ENCODE data around the gene RBM26.

RBM26 gene

GRCh38 chr13:79386125-79386826 lies 19.8 kb downstream of the RBM26 start:
- H3K27ac ChIP-seq (ENCODE audit: low read length) = no peak overlapping the region
- no peaks in the 10 kb centered on the region for H3K9me3 ChIP-seq (ENCODE audit: control insufficient read depth in 2 of 2, low read length in 2 of 2)
- H3K4me1 ChIP-seq (ENCODE audit: control insufficient read depth, insufficient read depth, low read length) = no peaks in the 10 kb centered on the region
- H3K9ac ChIP-seq (ENCODE audit: low read length in 2 of 2) = no peak overlapping the region
- H3K4me3 ChIP-seq (ENCODE audit: low read length in 2 of 2) = no peak overlapping the region
- no peaks in the 10 kb centered on the region for H3K27me3 ChIP-seq (ENCODE audit: control insufficient read depth in 1 of 2, insufficient read depth in 2 of 2, low read length in 2 of 2)
- no peaks in the 10 kb centered on the region for H3K36me3 ChIP-seq (ENCODE audit: control insufficient read depth in 2 of 2, insufficient read depth in 2 of 2, low read length in 2 of 2)

GRCh38 chr13:79385694-79386093 lies 20.4 kb downstream of the RBM26 start:
- Histone ChIP-seq H3K27ac (ENCODE audit: low read length) (no peak overlapping the region), H3K4me1 (ENCODE audit: control insufficient read depth, insufficient read depth, low read length) (no peaks in the 10 kb centered on the region)

GRCh38 chr13:79384022-79384610 lies 21.9 kb downstream of the RBM26 start:
- no peaks in the 10 kb centered on the region for H3K4me1 ChIP-seq (ENCODE audit: control insufficient read depth, insufficient read depth, low read length)
- no peaks in the 10 kb centered on the region for H3K36me3 ChIP-seq (ENCODE audit: control insufficient read depth in 2 of 2, insufficient read depth in 2 of 2, low read length in 2 of 2)
- H3K4me3 ChIP-seq (ENCODE audit: low read length in 2 of 2) = no peak overlapping the region
- no peak overlapping the region for H3K9ac ChIP-seq (ENCODE audit: low read length in 2 of 2)
- H3K27ac ChIP-seq (ENCODE audit: low read length) = no peak overlapping the region
- no peaks in the 10 kb centered on the region for H3K9me3 ChIP-seq (ENCODE audit: control insufficient read depth in 2 of 2, low read length in 2 of 2)
- H3K27me3 ChIP-seq (ENCODE audit: control insufficient read depth in 1 of 2, insufficient read depth in 2 of 2, low read length in 2 of 2) = no peaks in the 10 kb centered on the region

More at GRCh38 chr13:79385694-79386093, 20.4 kb downstream of the RBM26 start:
- Histone ChIP-seq H3K4me3 (ENCODE audit: low read length in 2 of 2) (no peak overlapping the region), H3K9me3 (ENCODE audit: control insufficient read depth in 2 of 2, low read length in 2 of 2) (no peaks in the 10 kb centered on the region), H3K36me3 (ENCODE audit: control insufficient read depth in 2 of 2, insufficient read depth in 2 of 2, low read length in 2 of 2) (no peaks in the 10 kb centered on the region), H3K9ac (ENCODE audit: low read length in 2 of 2) (no peak overlapping the region), H3K27me3 (ENCODE audit: control insufficient read depth in 1 of 2, insufficient read depth in 2 of 2, low read length in 2 of 2) (no peaks in the 10 kb centered on the region)

GRCh38 chr13:79382545-79383275 lies 23.3 kb downstream of the RBM26 start:
- Histone ChIP-seq H3K27me3 (ENCODE audit: control insufficient read depth in 1 of 2, insufficient read depth in 2 of 2, low read length in 2 of 2) (no peaks in the 10 kb centered on the region), H3K9me3 (ENCODE audit: control insufficient read depth in 2 of 2, low read length in 2 of 2) (no peaks in the 10 kb centered on the region), H3K9ac (ENCODE audit: low read length in 2 of 2) (no peak overlapping the region), H3K36me3 (ENCODE audit: control insufficient read depth in 2 of 2, insufficient read depth in 2 of 2, low read length in 2 of 2) (peaks cover 2 to 4% of the 10 kb centered on the region in 2 donors), H3K27ac (ENCODE audit: low read length) (no peak overlapping the region), H3K4me1 (ENCODE audit: control insufficient read depth, insufficient read depth, low read length) (no peaks in the 10 kb centered on the region), H3K4me3 (ENCODE audit: low read length in 2 of 2) (no peak overlapping the region)

- no peaks in the 10 kb centered on the region for H3K9me3 ChIP-seq (ENCODE audit: control insufficient read depth in 2 of 2, low read length in 2 of 2)
- peaks cover 14 to 16% of the 10 kb centered on the region in 2 donors for H3K36me3 ChIP-seq (ENCODE audit: control insufficient read depth in 2 of 2, insufficient read depth in 2 of 2, low read length in 2 of 2)
- no peaks in the 10 kb centered on the region for H3K4me1 ChIP-seq (ENCODE audit: control insufficient read depth, insufficient read depth, low read length)
- H3K27ac ChIP-seq (ENCODE audit: low read length) = no peak overlapping the region
- no peak overlapping the region for H3K4me3 ChIP-seq (ENCODE audit: low read length in 2 of 2)
- no peaks in the 10 kb centered on the region for H3K27me3 ChIP-seq (ENCODE audit: control insufficient read depth in 1 of 2, insufficient read depth in 2 of 2, low read length in 2 of 2)
- no peak overlapping the region for H3K9ac ChIP-seq (ENCODE audit: low read length in 2 of 2)
Measured at GRCh38 chr13:79380997-79381396, 25.1 kb downstream of the RBM26 start.

GRCh38 chr13:79379274-79379673 lies 26.8 kb downstream of the RBM26 start:
- Histone ChIP-seq H3K27ac (ENCODE audit: low read length) (no peak overlapping the region), H3K9ac (ENCODE audit: low read length in 2 of 2) (no peak overlapping the region), H3K4me3 (ENCODE audit: low read length in 2 of 2) (no peak overlapping the region), H3K27me3 (ENCODE audit: control insufficient read depth in 1 of 2, insufficient read depth in 2 of 2, low read length in 2 of 2) (no peaks in the 10 kb centered on the region), H3K4me1 (ENCODE audit: control insufficient read depth, insufficient read depth, low read length) (no peaks in the 10 kb centered on the region), H3K36me3 (ENCODE audit: control insufficient read depth in 2 of 2, insufficient read depth in 2 of 2, low read length in 2 of 2) (peaks cover 16 to 17% of the 10 kb centered on the region in 2 donors), H3K9me3 (ENCODE audit: control insufficient read depth in 2 of 2, low read length in 2 of 2) (no peaks in the 10 kb centered on the region)

- Histone ChIP-seq H3K4me3 (ENCODE audit: low read length in 2 of 2) (no peak overlapping the region), H3K27ac (ENCODE audit: low read length) (no peak overlapping the region), H3K4me1 (ENCODE audit: control insufficient read depth, insufficient read depth, low read length) (no peaks in the 10 kb centered on the region), H3K27me3 (ENCODE audit: control insufficient read depth in 1 of 2, insufficient read depth in 2 of 2, low read length in 2 of 2) (no peaks in the 10 kb centered on the region), H3K9me3 (ENCODE audit: control insufficient read depth in 2 of 2, low read length in 2 of 2) (no peaks in the 10 kb centered on the region), H3K36me3 (ENCODE audit: control insufficient read depth in 2 of 2, insufficient read depth in 2 of 2, low read length in 2 of 2) (peaks cover 17 to 21% of the 10 kb centered on the region in 2 donors), H3K9ac (ENCODE audit: low read length in 2 of 2) (no peak overlapping the region)
Measured at GRCh38 chr13:79376843-79377242, 29.2 kb downstream of the RBM26 start.

- Histone ChIP-seq H3K27me3 (ENCODE audit: control insufficient read depth in 1 of 2, insufficient read depth in 2 of 2, low read length in 2 of 2) (no peaks in the 10 kb centered on the region), H3K27ac (ENCODE audit: low read length) (no peak overlapping the region), H3K4me1 (ENCODE audit: control insufficient read depth, insufficient read depth, low read length) (no peaks in the 10 kb centered on the region), H3K36me3 (ENCODE audit: control insufficient read depth in 2 of 2, insufficient read depth in 2 of 2, low read length in 2 of 2) (peaks cover 22 to 32% of the 10 kb centered on the region in 2 donors), H3K9ac (ENCODE audit: low read length in 2 of 2) (no peak overlapping the region), H3K9me3 (ENCODE audit: control insufficient read depth in 2 of 2, low read length in 2 of 2) (no peaks in the 10 kb centered on the region), H3K4me3 (ENCODE audit: low read length in 2 of 2) (no peak overlapping the region)
Measured at GRCh38 chr13:79374578-79374977, 31.5 kb downstream of the RBM26 start.

GRCh38 chr13:79373916-79374315 lies 32.1 kb downstream of the RBM26 start:
- H3K36me3 ChIP-seq (ENCODE audit: control insufficient read depth in 2 of 2, insufficient read depth in 2 of 2, low read length in 2 of 2) = peaks cover 22 to 36% of the 10 kb centered on the region in 2 donors
- no peaks in the 10 kb centered on the region for H3K4me1 ChIP-seq (ENCODE audit: control insufficient read depth, insufficient read depth, low read length)
- H3K9ac ChIP-seq (ENCODE audit: low read length in 2 of 2) = no peak overlapping the region
- no peak overlapping the region for H3K27ac ChIP-seq (ENCODE audit: low read length)
- H3K9me3 ChIP-seq (ENCODE audit: control insufficient read depth in 2 of 2, low read length in 2 of 2) = no peaks in the 10 kb centered on the region
- no peak overlapping the region for H3K4me3 ChIP-seq (ENCODE audit: low read length in 2 of 2)
- no peaks in the 10 kb centered on the region for H3K27me3 ChIP-seq (ENCODE audit: control insufficient read depth in 1 of 2, insufficient read depth in 2 of 2, low read length in 2 of 2)

GRCh38 chr13:79369226-79369625 lies 36.8 kb downstream of the RBM26 start:
- no peaks in the 10 kb centered on the region for H3K27me3 ChIP-seq (ENCODE audit: control insufficient read depth in 1 of 2, insufficient read depth in 2 of 2, low read length in 2 of 2)
- no peak overlapping the region for H3K27ac ChIP-seq (ENCODE audit: low read length)
- H3K9ac ChIP-seq (ENCODE audit: low read length in 2 of 2) = no peak overlapping the region
- H3K36me3 ChIP-seq (ENCODE audit: control insufficient read depth in 2 of 2, insufficient read depth in 2 of 2, low read length in 2 of 2) = peaks cover 26 to 35% of the 10 kb centered on the region in 2 donors
- H3K4me1 ChIP-seq (ENCODE audit: control insufficient read depth, insufficient read depth, low read length) = no peaks in the 10 kb centered on the region
- H3K4me3 ChIP-seq (ENCODE audit: low read length in 2 of 2) = no peak overlapping the region
- no peaks in the 10 kb centered on the region for H3K9me3 ChIP-seq (ENCODE audit: control insufficient read depth in 2 of 2, low read length in 2 of 2)
